ENCODE results near the gene SYDE1.

SYDE1 gene

DNA sequence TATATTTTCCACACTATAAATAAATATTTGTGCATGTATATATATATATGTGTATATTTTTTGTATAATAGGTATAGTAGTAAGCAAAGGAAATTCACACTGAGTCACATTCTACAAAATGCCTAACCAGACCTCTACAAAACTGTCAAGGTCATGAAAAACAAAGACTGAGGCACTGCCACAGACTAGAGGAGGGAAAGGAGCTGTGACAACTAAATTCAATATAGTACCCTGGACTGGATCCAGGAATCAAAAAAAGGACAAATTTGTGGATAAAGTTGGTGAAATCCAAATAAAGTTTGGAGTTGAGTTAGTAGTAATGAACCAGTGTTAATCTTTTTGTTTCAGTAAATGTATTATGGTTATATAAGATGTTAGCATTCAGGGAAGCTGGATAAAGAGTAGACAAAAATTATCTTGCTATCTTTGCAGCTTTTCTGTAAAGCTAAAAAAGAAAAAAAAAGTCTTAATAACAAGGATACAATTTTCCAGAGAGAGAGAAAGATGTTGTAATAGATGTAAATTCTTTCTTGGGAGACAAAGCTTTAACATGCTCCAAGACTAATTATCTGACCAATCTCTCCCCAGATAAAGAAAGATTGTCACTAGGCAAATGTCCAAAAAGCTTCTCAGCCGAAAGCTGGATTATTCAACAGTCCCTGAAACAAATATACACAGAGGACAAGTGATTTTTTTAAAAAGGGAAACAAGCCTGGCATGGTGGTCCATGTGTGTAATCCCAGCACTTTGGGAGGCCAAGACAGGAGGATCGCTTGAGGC is 19.1 kb downstream of the SYDE1 start:
- DNase-seq: no peak

GRCh38 chr19:15128162-15128770 is 21.1 kb downstream of the SYDE1 start:
- DNase-seq: no peak

DNA sequence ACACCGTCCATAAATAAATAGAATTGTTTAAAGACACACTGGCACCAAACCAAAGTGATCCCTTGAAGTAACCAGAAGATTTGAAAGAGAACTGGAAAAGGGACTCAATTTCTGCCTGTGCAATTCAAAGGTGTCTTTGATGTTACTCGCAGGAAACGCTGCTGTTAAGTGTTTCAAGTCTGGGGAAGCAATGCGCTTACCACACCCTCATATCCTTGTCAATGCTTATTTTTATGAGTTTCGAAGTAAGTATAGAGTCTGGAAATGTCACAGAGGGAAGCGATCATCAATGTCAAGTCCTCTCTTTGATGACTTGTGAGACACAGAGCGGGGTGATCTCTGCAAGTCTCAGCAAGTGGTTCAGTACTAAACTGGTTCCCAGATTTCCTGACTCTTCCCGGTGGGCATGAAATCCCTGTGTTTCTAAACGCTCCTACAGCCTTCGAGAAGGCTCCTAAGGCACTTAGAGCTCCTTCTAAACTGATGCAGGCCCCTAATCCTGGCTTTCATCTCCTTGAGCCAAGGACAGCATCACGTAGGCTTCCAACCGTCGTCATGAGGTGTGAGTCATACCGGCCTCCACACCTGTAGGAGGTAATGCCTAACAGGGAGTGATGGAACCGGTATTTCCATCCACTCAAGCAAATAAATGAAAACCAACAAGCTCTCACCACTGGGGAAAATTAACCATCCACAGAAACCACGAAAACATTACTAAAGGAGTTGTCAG is 22.8 kb downstream of the SYDE1 start:
- peak; percentile 72 for DNase-seq

DNA sequence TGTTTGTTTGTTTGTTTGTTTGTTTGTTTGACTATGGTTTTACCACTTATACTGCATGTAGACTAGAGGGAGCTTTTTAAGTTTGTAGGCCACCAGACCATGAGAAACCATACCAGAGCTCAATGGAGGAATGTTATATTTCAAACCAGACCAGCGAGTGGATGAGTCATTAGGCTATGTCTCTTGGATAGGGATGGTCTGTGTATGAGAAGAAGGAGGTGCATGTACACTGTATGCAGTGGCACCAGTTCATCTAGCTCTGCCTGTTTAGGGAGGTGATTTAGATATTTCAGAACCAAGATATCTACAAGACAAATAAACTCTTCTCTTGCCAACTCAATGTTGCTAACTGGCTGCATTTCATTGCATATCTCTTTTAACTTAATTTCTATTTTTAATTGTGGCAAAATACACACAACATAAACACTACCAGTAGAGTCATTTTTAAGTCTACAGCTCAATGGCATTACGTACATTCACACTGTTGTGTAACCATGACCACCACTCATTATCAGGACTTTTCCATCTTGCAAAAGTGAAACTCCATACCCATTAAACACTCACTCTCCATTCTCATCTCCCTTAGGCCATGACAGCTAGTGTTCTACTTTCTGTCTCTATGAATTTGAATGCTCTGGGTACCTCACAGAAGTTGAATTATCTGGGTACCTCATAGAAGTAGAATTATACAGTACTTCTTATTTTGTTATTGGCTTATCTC is 29.2 kb downstream of the SYDE1 start:
- DNase-seq: no peak

DNA sequence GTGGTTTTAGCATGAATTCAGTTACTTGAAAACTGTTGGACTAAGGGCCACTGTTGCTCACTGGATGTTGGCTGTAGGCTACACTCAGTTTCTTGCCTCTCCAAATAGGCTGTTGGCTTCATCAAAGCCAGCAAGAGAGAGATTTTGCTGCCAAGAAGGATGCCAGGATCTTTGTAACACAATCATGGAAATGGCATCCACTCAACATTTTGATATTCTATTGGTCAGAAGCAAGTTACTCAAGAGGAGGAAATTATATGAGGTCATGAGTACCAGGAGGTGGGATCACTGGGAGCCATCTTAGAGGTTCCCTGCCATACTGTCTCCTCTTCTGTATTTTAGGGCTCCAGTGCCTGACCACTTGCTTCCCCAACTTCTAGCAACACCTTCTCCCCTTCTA is 30.6 kb downstream of the SYDE1 start:
- no peak for DNase-seq

DNA sequence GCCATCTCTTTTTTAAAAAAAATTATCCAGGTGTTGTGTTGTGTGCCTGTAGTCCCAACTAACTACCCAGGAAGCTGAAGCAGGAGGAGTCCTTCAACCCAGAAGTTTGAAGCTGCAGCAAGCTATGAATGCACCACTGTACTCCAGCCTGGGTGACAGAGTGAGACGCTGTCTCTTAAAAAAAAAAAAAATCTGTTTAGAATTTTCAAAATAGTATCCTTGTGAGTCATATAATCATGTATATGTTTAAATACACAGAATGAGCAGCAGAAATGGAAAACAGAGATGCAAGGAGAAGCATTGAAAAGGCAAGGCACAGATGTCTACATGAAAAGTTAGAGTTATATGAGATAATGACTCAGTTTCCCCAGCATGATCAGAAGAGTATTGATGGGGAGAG is 31.2 kb downstream of the SYDE1 start:
- no peak for DNase-seq

- no peak for DNase-seq
These were observed 33.9 kb downstream of the SYDE1 start for GRCh38 chr19:15141143-15141542.

DNA sequence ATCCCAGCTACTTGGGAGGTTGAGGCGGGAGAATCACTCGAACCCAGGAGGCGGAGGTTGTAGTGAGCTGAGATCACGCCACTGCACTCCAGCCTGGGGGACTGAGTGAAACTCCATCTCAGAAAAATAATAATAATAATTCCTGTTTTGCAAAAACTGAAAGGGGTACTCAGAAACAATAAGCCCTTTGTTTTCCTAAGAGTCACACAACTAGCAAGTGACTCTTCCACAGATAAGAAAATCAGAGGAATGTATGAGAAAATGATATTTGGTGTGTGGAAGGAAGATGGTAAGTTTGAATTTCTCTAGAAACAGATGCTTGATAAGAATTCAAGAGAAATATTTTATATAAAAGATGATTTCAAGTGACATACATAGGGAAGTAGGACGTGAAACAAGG is 35.1 kb downstream of the SYDE1 start:
- no peak for DNase-seq

- no peak for DNase-seq
These were observed 36.9 kb downstream of the SYDE1 start for GRCh38 chr19:15144046-15144646.

GRCh38 chr19:15147090-15147489 is 39.9 kb downstream of the SYDE1 start:
- DNase-seq: no peak

DNA sequence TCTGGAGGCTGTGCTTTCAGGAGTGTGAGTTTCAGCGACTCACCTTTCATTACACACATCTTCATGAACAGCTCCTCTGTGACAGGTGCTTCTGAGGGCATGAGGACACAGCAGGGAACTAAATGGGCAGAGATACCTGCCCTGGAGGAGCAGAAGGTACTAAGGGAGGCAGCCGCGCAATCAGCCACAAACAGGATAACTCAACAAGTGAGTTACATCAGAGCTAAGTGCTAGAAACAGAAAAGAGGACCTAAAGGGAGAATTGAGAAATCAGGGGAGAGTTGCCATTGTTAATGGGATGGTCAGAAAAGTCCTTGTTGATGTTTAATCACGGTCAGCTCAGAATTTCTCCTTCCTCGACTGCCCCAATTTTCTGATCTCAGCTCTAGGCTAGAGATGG is 42.5 kb downstream of the SYDE1 start:
- no peak for DNase-seq

GRCh38 chr19:15154002-15154612 is 46.9 kb downstream of the SYDE1 start:
- peak; percentile 55 for DNase-seq

GRCh38 chr19:15155296-15155695 is 48.1 kb downstream of the SYDE1 start:
- DNase-seq: no peak

DNA sequence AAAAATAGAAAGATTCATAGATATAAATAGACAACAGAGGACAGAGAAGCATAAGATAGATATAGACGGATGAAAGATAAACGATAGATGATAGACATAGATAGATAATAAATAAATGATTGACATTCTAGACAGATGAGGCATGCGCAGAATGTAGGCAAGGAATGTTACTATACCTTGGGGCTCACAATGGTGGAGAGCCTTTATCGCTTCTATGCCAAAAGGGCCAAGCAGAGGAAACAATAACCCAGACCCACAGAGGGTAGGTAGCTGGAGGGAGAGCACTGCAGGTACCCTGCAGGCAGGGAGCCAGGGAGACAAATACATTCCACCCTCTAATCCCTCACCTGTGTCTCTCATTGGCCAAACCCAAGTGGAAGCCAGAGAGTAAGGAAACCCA is 49.2 kb downstream of the SYDE1 start:
- no peak for DNase-seq

GRCh38 chr19:15159251-15159650 is 52.0 kb downstream of the SYDE1 start:
- DNase-seq: no peak

DNA sequence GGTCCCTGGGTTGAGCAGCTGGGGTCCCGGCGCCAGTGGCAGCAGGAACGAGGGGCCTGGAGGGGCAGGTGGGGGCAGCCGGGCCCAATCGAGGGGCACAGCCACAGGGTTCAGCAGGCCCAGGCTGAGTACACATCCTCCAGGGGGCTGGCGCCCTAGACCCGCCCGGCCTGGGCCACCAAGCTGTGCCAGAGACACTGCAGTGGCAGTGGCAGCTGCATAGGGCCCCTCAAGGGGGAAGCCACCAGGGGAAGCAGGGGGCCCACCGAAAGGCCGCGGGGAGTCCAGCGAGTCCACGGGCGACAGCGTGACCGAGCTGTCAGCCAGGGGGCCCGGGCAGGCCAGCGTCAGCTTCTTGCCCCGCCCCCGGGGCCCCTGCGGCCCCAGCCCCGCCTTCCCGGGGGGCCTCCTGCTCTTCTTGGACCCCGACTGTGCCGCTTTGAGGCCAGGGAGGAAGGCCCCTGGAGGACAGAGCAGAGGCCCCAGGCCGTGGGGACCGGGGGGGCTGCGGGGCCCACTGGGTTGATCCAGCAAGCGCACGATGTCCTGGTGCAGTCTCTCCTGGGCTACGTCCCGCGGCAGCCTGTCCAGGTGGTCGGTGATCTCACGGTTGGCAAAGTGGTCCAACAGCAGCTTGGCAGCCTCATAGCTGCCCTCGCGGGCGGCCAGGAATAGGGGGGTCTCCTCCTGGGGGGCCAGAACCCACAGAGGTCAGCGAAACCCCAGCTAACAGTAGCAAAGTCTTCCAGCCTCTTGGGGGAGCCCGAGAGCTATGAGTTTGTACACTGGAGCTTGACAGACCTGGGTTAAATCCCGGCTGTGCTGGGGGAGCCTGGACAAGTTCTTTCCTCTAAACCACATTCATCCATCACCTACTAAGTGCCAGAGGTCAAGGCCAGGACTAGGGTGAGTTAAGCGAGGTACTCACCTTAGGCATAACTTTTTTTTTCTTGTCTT is 54.1 kb downstream of the SYDE1 start:
- peak; percentile 25 for DNase-seq

All from stimulated activated CD4-positive, alpha-beta T cell treated with anti-CD3 and anti-CD28 coated beads, Interleukin-15, amount 100 ng/mL, for 24 hours (primary cell).